GM12872 (cell line): ENCODE results near the gene KRTAP17-1.

Experiments used
- TF ChIP-seq, protein P1 (sequence below): IDR thresholded peaks from 3 replicates; pipeline ENCODE4 v1.5.1; 2011; ENCODE audit warnings: low read depth, mild to moderate bottlenecking, low read length, moderate library complexity; ENCODE audit not compliant: insufficient read depth

Gene KRTAP17-1

GRCh38 chr17:41298458-41299135, 16.9 kb downstream of the KRTAP17-1 start:
- TF ChIP-seq, protein P1, sequence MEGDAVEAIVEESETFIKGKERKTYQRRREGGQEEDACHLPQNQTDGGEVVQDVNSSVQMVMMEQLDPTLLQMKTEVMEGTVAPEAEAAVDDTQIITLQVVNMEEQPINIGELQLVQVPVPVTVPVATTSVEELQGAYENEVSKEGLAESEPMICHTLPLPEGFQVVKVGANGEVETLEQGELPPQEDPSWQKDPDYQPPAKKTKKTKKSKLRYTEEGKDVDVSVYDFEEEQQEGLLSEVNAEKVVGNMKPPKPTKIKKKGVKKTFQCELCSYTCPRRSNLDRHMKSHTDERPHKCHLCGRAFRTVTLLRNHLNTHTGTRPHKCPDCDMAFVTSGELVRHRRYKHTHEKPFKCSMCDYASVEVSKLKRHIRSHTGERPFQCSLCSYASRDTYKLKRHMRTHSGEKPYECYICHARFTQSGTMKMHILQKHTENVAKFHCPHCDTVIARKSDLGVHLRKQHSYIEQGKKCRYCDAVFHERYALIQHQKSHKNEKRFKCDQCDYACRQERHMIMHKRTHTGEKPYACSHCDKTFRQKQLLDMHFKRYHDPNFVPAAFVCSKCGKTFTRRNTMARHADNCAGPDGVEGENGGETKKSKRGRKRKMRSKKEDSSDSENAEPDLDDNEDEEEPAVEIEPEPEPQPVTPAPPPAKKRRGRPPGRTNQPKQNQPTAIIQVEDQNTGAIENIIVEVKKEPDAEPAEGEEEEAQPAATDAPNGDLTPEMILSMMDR, result no peak

DNA sequence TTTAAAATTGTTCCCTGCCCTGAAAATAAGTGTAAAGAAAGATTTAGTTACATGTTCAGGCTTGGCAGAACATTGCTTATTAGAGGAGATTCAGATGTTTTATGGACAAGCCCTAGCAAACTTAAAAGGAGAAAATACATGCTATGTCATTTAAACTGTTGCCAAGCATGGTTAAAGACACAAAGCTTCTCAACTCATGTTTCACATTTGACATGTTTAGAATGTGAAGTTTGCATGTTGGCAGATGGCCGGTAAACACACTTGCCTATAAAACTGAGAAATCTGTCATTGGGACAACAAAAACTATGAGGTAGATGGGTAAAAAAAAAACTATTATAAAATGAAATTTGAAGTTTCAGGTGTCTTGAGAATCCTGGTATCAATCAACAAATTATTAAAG, 18.7 kb downstream of the KRTAP17-1 start:
- TF ChIP-seq, protein P1, result no peak

GRCh38 chr17:41294016-41294415, 21.5 kb downstream of the KRTAP17-1 start:
- TF ChIP-seq, protein P1, result no peak

GRCh38 chr17:41287050-41287449, 28.5 kb downstream of the KRTAP17-1 start:
- TF ChIP-seq, protein P1, result no peak

DNA sequence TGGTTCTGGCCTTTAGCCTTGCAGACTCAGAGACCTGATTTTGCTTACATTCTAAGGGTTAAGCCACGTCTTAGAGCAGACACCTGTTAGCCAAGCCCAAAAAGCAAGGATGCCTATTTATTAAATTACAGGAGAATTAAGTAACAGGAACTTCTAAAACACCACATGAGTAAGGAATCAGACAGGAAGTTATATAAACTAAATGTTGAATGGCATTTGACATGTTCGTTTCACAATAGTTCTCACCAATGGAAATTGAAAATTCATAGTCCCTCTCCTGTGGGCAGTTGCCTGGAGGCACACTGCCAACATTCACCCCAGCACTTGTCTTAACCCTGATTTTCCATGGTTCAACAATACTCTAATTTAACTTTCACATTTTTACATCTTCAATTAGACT, 31.0 kb downstream of the KRTAP17-1 start:
- TF ChIP-seq, protein P1, result no peak

DNA sequence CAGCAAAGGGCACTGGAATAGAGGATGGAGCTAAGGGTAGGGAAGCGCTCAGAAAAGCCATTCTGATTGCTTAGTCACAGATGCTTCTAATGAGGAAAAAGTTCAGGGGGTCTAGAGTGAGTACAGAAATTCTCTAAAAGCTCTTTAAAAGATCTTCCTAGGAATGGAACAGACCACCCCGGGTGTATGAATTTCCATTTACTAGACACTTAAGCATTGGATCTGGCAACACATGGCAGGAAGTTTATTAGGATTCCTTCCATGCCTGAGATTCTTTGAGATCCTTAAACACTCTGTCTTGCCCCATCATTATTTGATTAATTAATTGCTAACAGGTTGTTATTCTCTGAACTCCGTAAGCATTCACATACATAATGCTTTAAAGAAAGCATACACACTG, 31.5 kb downstream of the KRTAP17-1 start:
- TF ChIP-seq, protein P1, result no peak

GRCh38 chr17:41278176-41278955, 37.1 kb downstream of the KRTAP17-1 start:
- TF ChIP-seq, protein P1, result no peak
